ENCODE measurements around the gene DPEP3.

Gene DPEP3

DNA sequence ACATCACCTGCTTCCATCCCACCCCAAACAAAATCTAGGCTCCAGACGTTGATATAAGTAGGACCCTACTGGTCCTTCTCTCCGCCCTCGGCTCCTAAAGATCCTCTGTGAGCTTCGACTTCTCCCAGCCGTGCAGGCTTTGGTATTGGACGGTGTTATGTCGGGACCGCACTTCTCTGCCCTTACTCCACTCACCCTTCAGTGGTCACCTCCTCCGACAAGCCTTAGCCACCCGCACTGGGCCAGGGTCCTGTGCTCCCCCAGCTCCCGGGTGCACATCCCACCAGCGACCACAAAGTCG, 45.2 kb downstream of the DPEP3 start:
- intact Hi-C loops (cut with DNase I; ENCODE audit: low total_unique reads), result no loop called here
- TF ChIP-seq CTCF (IDR thresholded peaks at IDR 0.05), result no peak
- Histone ChIP-seq H3K4me3 (peak overlapping the region; percentile 84 to 94), H3K4me1 (peaks cover 0 to 21% (median 19%) of the 10 kb centered on the region in 4 donors), H3K27me3 (no peaks in the 10 kb centered on the region), H3K27ac (peak overlapping the region; percentile 76 to 88), H3K9me3 (no peaks in the 10 kb centered on the region), H3K36me3 (peaks cover 6 to 45% (median 22%) of the 10 kb centered on the region in 3 donors)
- no peak for DNase-seq

GRCh38 chr16:67934306-67935100, 45.8 kb downstream of the DPEP3 start:
- intact Hi-C loops (cut with DNase I; ENCODE audit: low total_unique reads), result no loop called here
- H3K4me1 ChIP-seq, result peaks cover 0 to 21% (median 19%) of the 10 kb centered on the region in 4 donors
- peak overlapping the region; percentile 84 to 94 for H3K4me3 ChIP-seq
- peak overlapping the region; percentile 76 to 88 for H3K27ac ChIP-seq
- no peaks in the 10 kb centered on the region for H3K27me3 ChIP-seq
- DNase-seq, result no peak
- H3K36me3 ChIP-seq, result peaks cover under 1 to 45% (median 17%) of the 10 kb centered on the region in 3 donors
- H3K9me3 ChIP-seq, result no peaks in the 10 kb centered on the region
- no peak for TF ChIP-seq CTCF (IDR thresholded peaks at IDR 0.05)

DNA sequence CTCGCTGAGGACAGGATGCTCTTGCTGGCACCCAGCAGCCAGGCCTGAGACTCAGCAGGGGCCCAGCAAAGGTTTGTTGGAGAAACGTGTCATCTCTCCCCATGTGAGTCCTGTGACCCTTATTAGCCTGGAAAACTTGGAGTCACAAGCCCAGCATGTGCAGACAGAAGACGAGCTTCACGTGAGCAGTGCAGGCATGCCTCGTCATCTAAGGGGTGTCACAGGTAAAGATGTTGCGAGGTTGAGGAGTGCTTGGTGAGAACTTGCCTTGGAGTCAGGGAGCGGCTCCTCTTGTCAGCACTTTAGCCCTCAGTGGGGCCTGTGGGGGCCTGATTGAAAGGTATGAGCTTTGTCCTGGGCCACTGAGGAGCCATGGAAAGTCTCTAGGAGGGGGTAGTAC, 46.5 kb downstream of the DPEP3 start:
- Histone ChIP-seq H3K27me3 (no peaks in the 10 kb centered on the region), H3K4me3 (no peak overlapping the region), H3K36me3 (peaks cover 0 to 49% (median 20%) of the 10 kb centered on the region in 3 donors), H3K27ac (no peak overlapping the region), H3K4me1 (peaks cover 0 to 21% (median 19%) of the 10 kb centered on the region in 4 donors), H3K9me3 (no peaks in the 10 kb centered on the region)
- intact Hi-C loops (cut with DNase I; ENCODE audit: low total_unique reads), result no loop called here
- no peak for DNase-seq
- TF ChIP-seq CTCF (IDR thresholded peaks at IDR 0.05), result no peak

DNA sequence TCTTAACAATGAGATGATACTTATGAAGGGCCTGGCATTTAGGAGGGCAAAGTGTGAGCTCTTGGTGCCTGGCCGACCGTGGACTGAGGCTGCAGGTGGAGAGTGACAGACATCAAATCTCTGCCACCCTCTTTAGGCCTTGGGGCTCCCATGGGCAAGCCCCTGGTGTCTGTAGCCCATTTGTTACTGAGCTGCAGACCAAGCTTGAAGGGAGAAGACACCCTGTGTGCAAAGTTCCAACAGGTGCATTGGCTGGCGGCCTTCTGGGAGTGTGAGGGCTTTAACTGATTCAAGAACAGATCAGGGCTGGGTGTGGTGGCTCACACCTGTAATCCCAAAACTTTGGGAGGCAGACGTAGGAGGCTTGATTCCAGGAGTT, 47.8 kb downstream of the DPEP3 start:
- peaks cover 6 to 57% (median 31%) of the 10 kb centered on the region in 3 donors for H3K36me3 ChIP-seq
- H3K4me1 ChIP-seq, result peaks cover 0 to 24% (median 17%) of the 10 kb centered on the region in 4 donors
- H3K27ac ChIP-seq, result no peak overlapping the region
- no peaks in the 10 kb centered on the region for H3K9me3 ChIP-seq
- no peak overlapping the region for H3K4me3 ChIP-seq
- DNase-seq, result no peak
- TF ChIP-seq CTCF (IDR thresholded peaks at IDR 0.05), result no peak
- H3K27me3 ChIP-seq, result no peaks in the 10 kb centered on the region
- intact Hi-C loops (cut with DNase I; ENCODE audit: low total_unique reads), result no loop called here

DNA sequence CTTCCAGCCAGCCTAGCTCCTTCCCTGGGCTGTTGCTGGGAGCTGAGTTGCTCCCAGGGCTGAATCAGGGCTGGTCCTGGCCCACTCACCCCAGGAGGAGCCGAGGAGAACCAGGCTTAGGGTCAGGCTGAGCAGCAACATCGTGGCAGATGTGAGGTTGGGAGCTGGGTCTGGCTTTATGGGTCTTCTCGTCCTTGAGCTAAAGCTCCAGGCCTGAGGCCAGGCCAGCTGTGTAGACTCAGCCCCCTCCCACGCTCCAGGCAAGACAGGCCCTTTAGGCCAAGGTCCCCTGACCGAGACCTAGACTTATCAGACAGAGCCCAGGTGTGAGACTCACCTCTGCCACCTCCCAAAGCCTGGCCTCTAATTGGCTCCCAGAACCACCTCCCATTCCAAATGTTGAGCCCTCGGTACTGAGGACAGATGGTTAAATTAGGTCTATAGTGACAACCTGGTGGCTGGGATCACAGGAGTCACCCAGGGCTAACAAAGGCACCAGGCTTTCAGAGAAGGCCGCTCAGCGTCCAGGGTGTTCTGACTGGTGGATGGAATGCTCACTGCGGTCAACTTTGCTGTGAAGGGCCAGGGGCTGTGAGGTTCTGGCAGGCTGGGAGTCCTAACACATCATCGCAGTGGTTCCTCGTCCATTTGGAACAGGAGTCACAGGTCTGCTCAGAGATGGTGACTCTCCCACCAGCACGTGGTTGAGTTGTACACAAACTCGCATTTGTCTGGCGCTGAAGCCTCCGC, 48.4 kb downstream of the DPEP3 start, which contains the start of gene CTRL:
Gene CTRL (minus strand): TSS at position 151 of the 750 bp plus-strand sequence. CDS start 10 bp downstream, at position 141.
- TF ChIP-seq CTCF (IDR thresholded peaks at IDR 0.05), result no peak
- Histone ChIP-seq H3K9me3 (no peaks in the 10 kb centered on the region), H3K4me3 (no peak within 1 kb of the TSS), H3K36me3 (peaks cover 6 to 63% (median 35%) of the 10 kb centered on the region in 3 donors), H3K4me1 (peaks cover 0 to 23% (median 15%) of the 10 kb centered on the region in 4 donors), H3K27me3 (no peaks in the 10 kb centered on the region), H3K27ac (no peak within 1 kb of the TSS)
- intact Hi-C loops (cut with DNase I; ENCODE audit: low total_unique reads), result no loop called here
- no peak for DNase-seq

Data from tibial artery (tissue), 4 donors.